ENCODE results near the gene CPXM2.

The CPXM2 gene

GRCh38 chr10:123913688-123914268 lies 22.2 kb upstream of the CPXM2 start:
- Histone ChIP-seq H3K79me2 (ENCODE audit: insufficient read depth, low read length) (no peaks in the 10 kb centered on the region), H3K4me2 (ENCODE audit: low read depth, low read length, poor library complexity, severe bottlenecking) (no peak overlapping the region), H3K9ac (ENCODE audit: low read length) (no peak overlapping the region), H3K27ac (ENCODE audit: low read depth, low read length) (no peak overlapping the region), H3K27me3 (ENCODE audit: low read length) (no peaks in the 10 kb centered on the region), H3K36me3 (ENCODE audit: low read length) (no peaks in the 10 kb centered on the region), H3K9me2 (replicated peaks; ENCODE audit: insufficient read depth, low read length) (no peaks in the 10 kb centered on the region), H3F3A (ENCODE audit: insufficient read depth) (no peaks in the 10 kb centered on the region), H4K20me1 (ENCODE audit: low read depth, low read length) (no peaks in the 10 kb centered on the region), H2AFZ (ENCODE audit: low read depth, low read length, severe bottlenecking) (no peak overlapping the region), H3K4me3 (ENCODE audit: insufficient read depth, low read length, poor library complexity, severe bottlenecking) (no peak overlapping the region), H3K9me3 (ENCODE audit: insufficient read depth, low read length) (no peaks in the 10 kb centered on the region)
- TF ChIP-seq EZH2phosphoT487 (conservative IDR thresholded peaks at IDR 0.05; ENCODE audit: low read length): no peak
- TF ChIP-seq CTCF (IDR thresholded peaks at IDR 0.05; ENCODE audit: insufficient read depth, low read length, poor library complexity, severe bottlenecking): no peak

- Histone ChIP-seq H4K20me1 (ENCODE audit: low read depth, low read length) (no peaks in the 10 kb centered on the region), H3K4me3 (ENCODE audit: insufficient read depth, low read length, poor library complexity, severe bottlenecking) (no peak overlapping the region), H3K27me3 (ENCODE audit: low read length) (no peaks in the 10 kb centered on the region), H3K4me2 (ENCODE audit: low read depth, low read length, poor library complexity, severe bottlenecking) (no peak overlapping the region), H3K27ac (ENCODE audit: low read depth, low read length) (no peak overlapping the region), H3K9me2 (replicated peaks; ENCODE audit: insufficient read depth, low read length) (no peaks in the 10 kb centered on the region), H3K9ac (ENCODE audit: low read length) (no peak overlapping the region), H3F3A (ENCODE audit: insufficient read depth) (no peaks in the 10 kb centered on the region), H2AFZ (ENCODE audit: low read depth, low read length, severe bottlenecking) (no peak overlapping the region), H3K79me2 (ENCODE audit: insufficient read depth, low read length) (no peaks in the 10 kb centered on the region), H3K9me3 (ENCODE audit: insufficient read depth, low read length) (no peaks in the 10 kb centered on the region), H3K36me3 (ENCODE audit: low read length) (no peaks in the 10 kb centered on the region)
- TF ChIP-seq CTCF (IDR thresholded peaks at IDR 0.05; ENCODE audit: insufficient read depth, low read length, poor library complexity, severe bottlenecking): no peak
- no peak for TF ChIP-seq EZH2phosphoT487 (conservative IDR thresholded peaks at IDR 0.05; ENCODE audit: low read length)
Observed at GRCh38 chr10:123912871-123913270, 21.3 kb upstream of the CPXM2 start.

GRCh38 chr10:123912466-123912865 lies 20.9 kb upstream of the CPXM2 start:
- Histone ChIP-seq H3K36me3 (ENCODE audit: low read length) (no peaks in the 10 kb centered on the region), H3K4me3 (ENCODE audit: insufficient read depth, low read length, poor library complexity, severe bottlenecking) (no peak overlapping the region), H3K27ac (ENCODE audit: low read depth, low read length) (no peak overlapping the region), H3K9me3 (ENCODE audit: insufficient read depth, low read length) (no peaks in the 10 kb centered on the region), H3K27me3 (ENCODE audit: low read length) (no peaks in the 10 kb centered on the region), H2AFZ (ENCODE audit: low read depth, low read length, severe bottlenecking) (no peak overlapping the region), H3K9me2 (replicated peaks; ENCODE audit: insufficient read depth, low read length) (no peaks in the 10 kb centered on the region), H3K9ac (ENCODE audit: low read length) (no peak overlapping the region), H3K79me2 (ENCODE audit: insufficient read depth, low read length) (no peaks in the 10 kb centered on the region), H3F3A (ENCODE audit: insufficient read depth) (no peaks in the 10 kb centered on the region), H4K20me1 (ENCODE audit: low read depth, low read length) (no peaks in the 10 kb centered on the region), H3K4me2 (ENCODE audit: low read depth, low read length, poor library complexity, severe bottlenecking) (no peak overlapping the region)
- TF ChIP-seq EZH2phosphoT487 (conservative IDR thresholded peaks at IDR 0.05; ENCODE audit: low read length) (no peak), CTCF (IDR thresholded peaks at IDR 0.05; ENCODE audit: insufficient read depth, low read length, poor library complexity, severe bottlenecking) (no peak)

Data from SU-DHL-6 (cell line).